Measurements from ENCODE around the gene PSME2. TPM values are rescaled to one million over a fixed set of nuclear protein-coding genes. Genes with fewer than 3 reads are reported as not detected.

Gene PSME2
- total and polyA plus RNA-seq, 2 of the 13 experiments (the other 11 are each of a cell fraction or from before 2014, with no cell fraction given): 332 to 716 TPM

DNA sequence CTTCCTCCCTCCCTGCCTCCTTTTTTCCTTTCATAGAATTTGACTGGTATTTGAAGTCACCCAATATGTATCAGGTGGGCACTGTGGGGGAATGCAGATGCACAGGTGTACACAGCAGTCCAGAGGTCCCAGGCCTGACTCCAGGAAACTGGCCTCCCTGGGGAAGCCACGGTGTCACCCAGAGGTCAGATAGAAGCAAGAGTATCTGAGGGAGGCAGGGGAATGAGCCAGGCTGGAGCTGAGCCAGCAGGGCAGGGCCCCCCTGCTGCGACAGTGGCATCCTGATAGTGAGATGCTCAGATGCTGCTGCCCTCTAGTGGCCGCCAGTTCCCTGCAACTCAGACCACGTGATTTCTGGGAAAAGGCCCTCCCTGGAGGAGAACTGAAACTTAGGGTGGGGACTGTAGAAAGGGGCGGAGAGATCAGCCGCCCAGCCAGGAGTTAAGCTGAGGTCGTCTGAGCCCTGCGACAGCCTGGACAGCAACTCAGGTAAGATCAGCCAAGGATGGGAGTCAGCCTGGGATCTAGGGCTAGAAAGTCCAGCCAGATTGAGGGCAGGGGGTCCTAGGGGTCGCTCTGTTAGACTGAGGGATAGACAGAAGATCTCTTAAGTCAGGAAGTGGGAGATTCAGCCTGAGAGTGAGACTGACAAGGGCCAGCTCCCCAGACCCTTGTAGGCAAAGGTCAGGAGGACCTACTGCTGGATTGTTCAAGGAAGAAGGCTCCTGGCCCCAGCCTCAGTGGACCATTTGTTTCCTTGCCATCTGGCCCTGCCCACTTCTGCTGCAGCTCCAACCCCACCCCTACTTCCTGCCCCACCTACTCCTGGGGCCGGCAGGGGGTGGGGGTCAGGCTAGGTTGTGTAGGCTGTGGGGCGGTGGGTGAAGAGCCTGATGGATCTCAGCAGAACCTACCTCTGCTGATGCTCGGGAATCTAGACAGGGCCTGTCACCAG, 14.7 kb upstream of the PSME2 start, which contains the start of gene IRF9 (continued):
- TF ChIP-seq, protein P1, sequence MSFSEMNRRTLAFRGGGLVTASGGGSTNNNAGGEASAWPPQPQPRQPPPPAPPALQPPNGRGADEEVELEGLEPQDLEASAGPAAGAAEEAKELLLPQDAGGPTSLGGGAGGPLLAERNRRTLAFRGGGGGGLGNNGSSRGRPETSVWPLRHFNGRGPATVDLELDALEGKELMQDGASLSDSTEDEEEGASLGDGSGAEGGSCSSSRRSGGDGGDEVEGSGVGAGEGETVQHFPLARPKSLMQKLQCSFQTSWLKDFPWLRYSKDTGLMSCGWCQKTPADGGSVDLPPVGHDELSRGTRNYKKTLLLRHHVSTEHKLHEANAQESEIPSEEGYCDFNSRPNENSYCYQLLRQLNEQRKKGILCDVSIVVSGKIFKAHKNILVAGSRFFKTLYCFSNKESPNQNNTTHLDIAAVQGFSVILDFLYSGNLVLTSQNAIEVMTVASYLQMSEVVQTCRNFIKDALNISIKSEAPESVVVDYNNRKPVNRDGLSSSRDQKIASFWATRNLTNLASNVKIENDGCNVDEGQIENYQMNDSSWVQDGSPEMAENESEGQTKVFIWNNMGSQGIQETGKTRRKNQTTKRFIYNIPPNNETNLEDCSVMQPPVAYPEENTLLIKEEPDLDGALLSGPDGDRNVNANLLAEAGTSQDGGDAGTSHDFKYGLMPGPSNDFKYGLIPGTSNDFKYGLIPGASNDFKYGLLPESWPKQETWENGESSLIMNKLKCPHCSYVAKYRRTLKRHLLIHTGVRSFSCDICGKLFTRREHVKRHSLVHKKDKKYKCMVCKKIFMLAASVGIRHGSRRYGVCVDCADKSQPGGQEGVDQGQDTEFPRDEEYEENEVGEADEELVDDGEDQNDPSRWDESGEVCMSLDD (CRISPR knock-in tag; IDR thresholded peaks at IDR 0.05; ENCODE audit: borderline replicate concordance): no peak; the same call in 1 of the 2 replicates
- TF ChIP-seq, protein P2, sequence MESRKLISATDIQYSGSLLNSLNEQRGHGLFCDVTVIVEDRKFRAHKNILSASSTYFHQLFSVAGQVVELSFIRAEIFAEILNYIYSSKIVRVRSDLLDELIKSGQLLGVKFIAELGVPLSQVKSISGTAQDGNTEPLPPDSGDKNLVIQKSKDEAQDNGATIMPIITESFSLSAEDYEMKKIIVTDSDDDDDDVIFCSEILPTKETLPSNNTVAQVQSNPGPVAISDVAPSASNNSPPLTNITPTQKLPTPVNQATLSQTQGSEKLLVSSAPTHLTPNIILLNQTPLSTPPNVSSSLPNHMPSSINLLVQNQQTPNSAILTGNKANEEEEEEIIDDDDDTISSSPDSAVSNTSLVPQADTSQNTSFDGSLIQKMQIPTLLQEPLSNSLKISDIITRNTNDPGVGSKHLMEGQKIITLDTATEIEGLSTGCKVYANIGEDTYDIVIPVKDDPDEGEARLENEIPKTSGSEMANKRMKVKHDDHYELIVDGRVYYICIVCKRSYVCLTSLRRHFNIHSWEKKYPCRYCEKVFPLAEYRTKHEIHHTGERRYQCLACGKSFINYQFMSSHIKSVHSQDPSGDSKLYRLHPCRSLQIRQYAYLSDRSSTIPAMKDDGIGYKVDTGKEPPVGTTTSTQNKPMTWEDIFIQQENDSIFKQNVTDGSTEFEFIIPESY (CRISPR knock-in tag; IDR thresholded peaks at IDR 0.05): peak; percentile 97
- peak; percentile 69; the same call in 1 of the 2 replicates for TF ChIP-seq ZBTB34 (CRISPR knock-in tag; IDR thresholded peaks at IDR 0.05)
- TF ChIP-seq MBD4 (IDR thresholded peaks at IDR 0.05; ENCODE audit: borderline replicate concordance, low read length): no peak
- TF ChIP-seq ZNF597 (CRISPR knock-in tag; IDR thresholded peaks at IDR 0.05): 0 out of 2 replicates have a peak, but pooled peaks have one; percentile 6
- peak; percentile 84; the same call in 1 of the 2 replicates for TF ChIP-seq MTERF4 (CRISPR knock-in tag; IDR thresholded peaks at IDR 0.05)
- TF ChIP-seq, protein P3, sequence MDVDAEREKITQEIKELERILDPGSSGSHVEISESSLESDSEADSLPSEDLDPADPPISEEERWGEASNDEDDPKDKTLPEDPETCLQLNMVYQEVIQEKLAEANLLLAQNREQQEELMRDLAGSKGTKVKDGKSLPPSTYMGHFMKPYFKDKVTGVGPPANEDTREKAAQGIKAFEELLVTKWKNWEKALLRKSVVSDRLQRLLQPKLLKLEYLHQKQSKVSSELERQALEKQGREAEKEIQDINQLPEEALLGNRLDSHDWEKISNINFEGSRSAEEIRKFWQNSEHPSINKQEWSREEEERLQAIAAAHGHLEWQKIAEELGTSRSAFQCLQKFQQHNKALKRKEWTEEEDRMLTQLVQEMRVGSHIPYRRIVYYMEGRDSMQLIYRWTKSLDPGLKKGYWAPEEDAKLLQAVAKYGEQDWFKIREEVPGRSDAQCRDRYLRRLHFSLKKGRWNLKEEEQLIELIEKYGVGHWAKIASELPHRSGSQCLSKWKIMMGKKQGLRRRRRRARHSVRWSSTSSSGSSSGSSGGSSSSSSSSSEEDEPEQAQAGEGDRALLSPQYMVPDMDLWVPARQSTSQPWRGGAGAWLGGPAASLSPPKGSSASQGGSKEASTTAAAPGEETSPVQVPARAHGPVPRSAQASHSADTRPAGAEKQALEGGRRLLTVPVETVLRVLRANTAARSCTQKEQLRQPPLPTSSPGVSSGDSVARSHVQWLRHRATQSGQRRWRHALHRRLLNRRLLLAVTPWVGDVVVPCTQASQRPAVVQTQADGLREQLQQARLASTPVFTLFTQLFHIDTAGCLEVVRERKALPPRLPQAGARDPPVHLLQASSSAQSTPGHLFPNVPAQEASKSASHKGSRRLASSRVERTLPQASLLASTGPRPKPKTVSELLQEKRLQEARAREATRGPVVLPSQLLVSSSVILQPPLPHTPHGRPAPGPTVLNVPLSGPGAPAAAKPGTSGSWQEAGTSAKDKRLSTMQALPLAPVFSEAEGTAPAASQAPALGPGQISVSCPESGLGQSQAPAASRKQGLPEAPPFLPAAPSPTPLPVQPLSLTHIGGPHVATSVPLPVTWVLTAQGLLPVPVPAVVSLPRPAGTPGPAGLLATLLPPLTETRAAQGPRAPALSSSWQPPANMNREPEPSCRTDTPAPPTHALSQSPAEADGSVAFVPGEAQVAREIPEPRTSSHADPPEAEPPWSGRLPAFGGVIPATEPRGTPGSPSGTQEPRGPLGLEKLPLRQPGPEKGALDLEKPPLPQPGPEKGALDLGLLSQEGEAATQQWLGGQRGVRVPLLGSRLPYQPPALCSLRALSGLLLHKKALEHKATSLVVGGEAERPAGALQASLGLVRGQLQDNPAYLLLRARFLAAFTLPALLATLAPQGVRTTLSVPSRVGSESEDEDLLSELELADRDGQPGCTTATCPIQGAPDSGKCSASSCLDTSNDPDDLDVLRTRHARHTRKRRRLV (CRISPR knock-in tag; IDR thresholded peaks at IDR 0.05): peak; percentile 33
- peak; percentile 51; the same call in 1 of the 2 replicates for TF ChIP-seq SP2 (CRISPR knock-in tag; IDR thresholded peaks at IDR 0.05)
- peak; percentile 80 for TF ChIP-seq PITX1 (CRISPR knock-in tag; IDR thresholded peaks at IDR 0.05)
- peak; percentile 99 for TF ChIP-seq MXD4 (CRISPR knock-in tag; IDR thresholded peaks at IDR 0.05)
- TF ChIP-seq THYN1 (CRISPR knock-in tag; IDR thresholded peaks at IDR 0.05; ENCODE audit: borderline replicate concordance, low read depth): no peak; the same call in 1 of the 2 replicates
- peak; percentile 97 for TF ChIP-seq ZC3H13 (CRISPR knock-in tag; IDR thresholded peaks at IDR 0.05)
